Measurements from ENCODE around the gene ATP8A1.

GRCh38 chr4:42398871-42399331 is 258.0 kb downstream of the ATP8A1 start:
- TF ChIP-seq SUZ12 (IDR thresholded peaks at IDR 0.05; ENCODE audit: extremely low read depth, insufficient read depth, insufficient read length): no peak
- TF ChIP-seq YY1 (IDR thresholded peaks at IDR 0.05; ENCODE audit: insufficient read depth, insufficient read length): no peak
- no peak for TF ChIP-seq ZNF274 (IDR thresholded peaks at IDR 0.05; ENCODE audit: low read depth, low read length)

Data from NT2/D1 (cell line).